ENCODE results near the gene GDNF.
"Not testable (repeated sequence)": the region's sequence is repeated elsewhere in the genome, so short reads cannot be mapped to it uniquely, and the experiment has no call there.

GDNF gene

GRCh38 chr5:37789991-37790390 is 49.9 kb downstream of the GDNF start:
- ATAC-seq = no peak
- Mint-ChIP-seq H3K27ac (no peak overlapping the region), H3K9me3 (peaks cover 22% of the 10 kb centered on the region), H3K4me1 (no peaks in the 10 kb centered on the region), H3K4me3 (no peak overlapping the region), H3K36me3 (no peaks in the 10 kb centered on the region), H3K27me3 (peaks cover 37% of the 10 kb centered on the region)

DNA sequence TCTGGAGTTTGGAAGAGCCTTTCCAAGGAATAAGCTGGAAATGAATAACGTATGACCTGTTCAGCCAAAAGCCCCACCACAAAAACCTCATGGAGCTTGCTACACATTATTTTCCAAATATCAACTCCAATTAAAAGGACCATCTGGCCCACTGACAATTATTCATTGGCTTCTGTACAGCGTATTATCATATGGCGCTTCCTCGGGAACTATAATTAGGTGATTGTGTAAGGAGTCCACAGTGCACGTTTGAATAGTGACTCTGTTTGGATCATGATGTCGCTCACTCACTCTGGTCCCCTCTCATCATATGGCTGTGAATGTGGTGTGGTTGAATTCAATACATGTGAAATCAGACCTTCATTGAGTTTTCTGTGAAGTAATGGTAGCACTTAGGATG is 52.1 kb downstream of the GDNF start:
- Mint-ChIP-seq H3K9me3 (peaks cover 15% of the 10 kb centered on the region), H3K27ac (no peak overlapping the region), H3K36me3 (no peaks in the 10 kb centered on the region), H3K4me3 (no peak overlapping the region), H3K4me1 (no peaks in the 10 kb centered on the region), H3K27me3 (peaks cover 27% of the 10 kb centered on the region)
- ATAC-seq = no peak

DNA sequence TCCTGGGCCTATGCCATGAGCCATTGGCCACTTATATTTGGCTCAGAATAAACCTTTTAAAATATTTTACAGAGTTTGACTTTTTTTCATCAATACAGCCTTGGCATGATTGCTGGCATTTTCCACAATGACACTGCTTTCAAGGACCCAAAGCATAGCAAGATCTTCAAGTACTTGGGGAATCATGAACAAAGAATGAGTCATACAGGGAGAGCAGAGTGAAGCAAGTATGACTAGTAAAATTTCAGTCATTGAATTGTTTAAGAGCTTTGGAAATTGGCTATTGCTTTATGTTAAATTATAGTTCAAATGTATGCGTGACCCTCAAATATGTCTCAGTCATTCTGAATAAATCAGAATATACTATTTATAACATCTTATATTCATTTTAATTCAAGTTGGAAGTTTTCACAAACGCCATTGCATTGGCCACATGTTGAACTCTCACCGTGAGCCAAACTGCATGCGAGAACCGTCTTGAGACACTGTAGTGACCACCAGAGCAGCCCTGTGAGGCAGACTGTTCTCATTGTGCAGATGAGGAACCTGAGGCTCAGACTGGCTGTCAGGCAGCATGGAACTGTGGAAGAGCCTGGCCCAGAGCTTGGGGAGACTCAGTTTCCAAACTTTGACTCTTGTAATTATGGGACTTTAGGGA is 52.9 kb downstream of the GDNF start:
- peaks cover 15% of the 10 kb centered on the region for H3K9me3 Mint-ChIP-seq
- no peak overlapping the region for H3K27ac Mint-ChIP-seq
- ATAC-seq = no peak
- H3K27me3 Mint-ChIP-seq = peaks cover 26% of the 10 kb centered on the region
- no peaks in the 10 kb centered on the region for H3K36me3 Mint-ChIP-seq
- H3K4me3 Mint-ChIP-seq = no peak overlapping the region
- no peaks in the 10 kb centered on the region for H3K4me1 Mint-ChIP-seq

- H3K27me3 Mint-ChIP-seq = peaks cover 26% of the 10 kb centered on the region
- no peak overlapping the region for H3K27ac Mint-ChIP-seq
- H3K36me3 Mint-ChIP-seq = no peaks in the 10 kb centered on the region
- no peaks in the 10 kb centered on the region for H3K4me1 Mint-ChIP-seq
- ATAC-seq = no peak
- peaks cover 10% of the 10 kb centered on the region for H3K9me3 Mint-ChIP-seq
- H3K4me3 Mint-ChIP-seq = no peak overlapping the region
Observed at GRCh38 chr5:37786416-37786815, 53.4 kb downstream of the GDNF start.

DNA sequence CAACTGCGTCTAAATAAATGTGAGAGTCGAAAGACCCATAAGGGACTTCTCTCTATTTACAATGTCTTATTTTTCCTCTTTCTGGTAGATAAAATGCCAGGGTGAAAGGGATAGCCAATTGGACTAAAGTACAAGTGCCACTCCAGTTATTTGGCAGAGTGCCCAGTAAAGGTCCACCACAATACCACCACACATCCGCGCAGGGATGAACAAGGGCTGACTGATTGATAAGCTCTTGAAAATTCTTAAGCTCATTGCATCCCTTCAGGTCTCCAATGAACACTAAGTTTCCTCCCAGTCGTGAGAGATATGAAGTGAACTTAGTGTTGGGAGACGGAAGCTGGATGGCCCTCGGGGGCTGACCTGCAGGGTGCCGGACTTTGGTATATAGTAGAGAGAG is 58.4 kb downstream of the GDNF start:
- not testable (repeated sequence) for H3K4me3 Mint-ChIP-seq, ATAC-seq, H3K4me1 Mint-ChIP-seq, H3K36me3 Mint-ChIP-seq, H3K27ac Mint-ChIP-seq, H3K9me3 Mint-ChIP-seq
- H3K27me3 Mint-ChIP-seq = peaks cover 13% of the 10 kb centered on the region

DNA sequence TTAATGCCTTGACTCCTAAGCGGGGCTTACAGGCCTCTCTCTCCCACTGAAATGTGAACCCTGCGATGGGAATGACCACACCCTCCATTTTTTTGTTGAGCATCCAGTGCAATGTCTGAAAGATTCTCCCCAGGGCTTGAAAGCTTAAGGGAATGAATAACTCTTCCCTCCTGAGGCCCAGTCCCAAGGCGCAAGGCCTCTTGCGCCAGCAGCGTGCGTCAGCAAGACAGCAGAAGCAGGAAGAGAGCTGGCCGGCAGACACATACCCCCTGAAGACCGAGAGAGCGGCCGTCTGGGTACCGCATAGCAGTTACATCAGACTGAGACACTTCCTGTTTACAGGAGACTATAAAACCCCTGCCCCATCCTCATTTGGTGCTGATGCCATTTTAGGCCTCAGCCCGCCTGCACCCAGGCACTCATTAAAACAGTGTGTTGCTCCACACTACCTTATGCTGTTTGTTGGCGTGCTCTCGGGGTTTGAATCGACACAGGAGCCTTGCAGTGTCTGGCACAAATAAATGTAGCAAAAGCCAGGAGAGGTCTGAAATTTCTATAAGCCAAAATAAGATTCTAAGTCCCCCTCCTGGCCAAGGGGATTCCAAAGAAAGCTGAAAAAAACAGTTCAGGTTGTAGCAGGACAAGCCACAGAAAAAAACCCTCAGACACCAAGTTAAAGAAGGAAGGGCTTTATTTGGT is 62.3 kb downstream of the GDNF start:
- H3K9me3 Mint-ChIP-seq = peaks cover 4% of the 10 kb centered on the region

GRCh38 chr5:37776826-37777225 is 63.0 kb downstream of the GDNF start:
- Mint-ChIP-seq H3K4me3 (no peak overlapping the region), H3K27ac (no peak overlapping the region), H3K27me3 (no peaks in the 10 kb centered on the region), H3K9me3 (peaks cover 4% of the 10 kb centered on the region), H3K36me3 (peaks cover 4% of the 10 kb centered on the region), H3K4me1 (no peaks in the 10 kb centered on the region)
- no peak for ATAC-seq

More for the DNA sequence above, 62.3 kb downstream of the GDNF start:
- Mint-ChIP-seq H3K4me1 (no peaks in the 10 kb centered on the region), H3K27ac (no peak overlapping the region), H3K4me3 (no peak overlapping the region), H3K36me3 (peaks cover 4% of the 10 kb centered on the region), H3K27me3 (no peaks in the 10 kb centered on the region)
- ATAC-seq = no peak

DNA sequence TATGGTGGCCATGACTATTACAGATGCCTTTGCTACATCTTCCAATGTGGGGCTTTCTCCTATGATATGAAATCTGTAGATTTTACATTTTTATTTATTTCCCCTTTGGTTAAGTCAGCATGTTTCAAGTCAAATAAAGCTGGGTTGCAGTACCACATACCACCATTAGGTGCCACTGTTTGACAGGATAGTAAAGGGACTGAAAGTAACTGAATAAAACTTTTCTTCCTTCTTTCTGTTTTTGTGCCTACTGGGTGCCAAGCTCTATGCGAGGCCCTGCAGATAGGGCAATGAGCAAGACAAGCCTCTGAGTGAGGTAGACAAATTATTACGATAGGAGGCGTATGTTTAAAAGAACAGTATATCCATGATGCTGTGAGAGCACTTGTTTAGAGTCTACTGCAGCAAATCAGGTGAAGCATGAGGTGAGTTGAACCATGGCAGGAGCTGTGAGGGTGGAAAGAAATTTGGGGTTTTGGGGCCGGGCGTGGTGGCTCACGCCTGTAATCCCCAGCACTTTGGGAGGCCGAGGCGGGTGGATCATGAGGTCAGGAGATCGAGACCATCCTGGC is 64.8 kb downstream of the GDNF start:
- ATAC-seq = no peak
- H3K4me1 Mint-ChIP-seq = no peaks in the 10 kb centered on the region
- H3K27me3 Mint-ChIP-seq = no peaks in the 10 kb centered on the region
- no peak overlapping the region for H3K27ac Mint-ChIP-seq
- peaks cover 4% of the 10 kb centered on the region for H3K36me3 Mint-ChIP-seq
- peaks cover 4% of the 10 kb centered on the region for H3K9me3 Mint-ChIP-seq
- H3K4me3 Mint-ChIP-seq = no peak overlapping the region

GRCh38 chr5:37773809-37774208 is 66.0 kb downstream of the GDNF start:
- Mint-ChIP-seq H3K4me1 (no peaks in the 10 kb centered on the region), H3K4me3 (no peak overlapping the region), H3K27ac (no peak overlapping the region), H3K9me3 (peaks cover 4% of the 10 kb centered on the region), H3K27me3 (no peaks in the 10 kb centered on the region), H3K36me3 (peaks cover 4% of the 10 kb centered on the region)
- no peak for ATAC-seq

DNA sequence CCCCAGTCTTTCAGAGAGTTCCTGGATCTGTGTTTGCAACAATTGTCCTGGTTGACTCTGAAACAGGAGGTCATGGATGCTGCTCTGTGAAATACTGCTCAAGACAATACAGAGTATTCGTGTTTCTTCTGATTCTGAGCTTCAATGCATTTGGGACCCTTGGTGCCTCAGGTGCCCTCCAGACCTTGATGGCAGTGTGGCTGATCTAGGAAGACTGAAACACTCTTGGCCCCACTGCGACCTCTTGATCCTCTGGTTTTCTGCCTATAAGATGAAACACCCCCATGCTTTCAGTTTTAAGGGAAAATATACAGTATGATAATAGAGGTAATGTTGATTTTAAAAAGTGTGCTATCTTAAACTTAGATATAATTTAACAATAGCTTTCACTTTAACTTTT is 67.6 kb downstream of the GDNF start:
- Mint-ChIP-seq H3K27ac (no peak overlapping the region), H3K4me3 (no peak overlapping the region), H3K9me3 (peaks cover 4% of the 10 kb centered on the region), H3K27me3 (no peaks in the 10 kb centered on the region), H3K36me3 (peaks cover 4% of the 10 kb centered on the region), H3K4me1 (no peaks in the 10 kb centered on the region)
- ATAC-seq = no peak

GRCh38 chr5:37771731-37772130 is 68.1 kb downstream of the GDNF start:
- Mint-ChIP-seq H3K4me3 (no peak overlapping the region), H3K4me1 (no peaks in the 10 kb centered on the region), H3K9me3 (peaks cover 4% of the 10 kb centered on the region), H3K36me3 (peaks cover 4% of the 10 kb centered on the region), H3K27me3 (no peaks in the 10 kb centered on the region), H3K27ac (no peak overlapping the region)
- no peak for ATAC-seq

DNA sequence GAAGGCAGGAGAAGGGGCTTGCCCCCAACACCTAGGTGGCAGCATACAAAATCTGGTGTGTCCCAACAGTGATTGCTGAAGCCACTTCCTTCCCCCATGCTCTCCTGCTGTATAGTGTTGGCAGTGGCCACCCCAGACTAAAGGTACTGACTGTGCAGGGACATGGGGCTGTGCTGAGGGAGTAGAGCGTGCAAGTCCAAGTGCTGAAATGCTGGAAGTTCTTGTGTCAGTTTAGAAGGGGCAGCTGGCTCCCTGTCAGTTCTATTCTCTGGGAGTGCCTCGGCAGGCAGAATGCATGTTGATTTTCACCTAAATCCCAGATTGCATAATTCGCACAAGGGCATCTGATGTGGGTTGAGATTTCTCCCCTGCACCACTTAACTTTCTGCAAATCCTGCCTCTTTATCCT is 68.6 kb downstream of the GDNF start:
- no peak overlapping the region for H3K27ac Mint-ChIP-seq
- H3K27me3 Mint-ChIP-seq = no peaks in the 10 kb centered on the region
- peaks cover 4% of the 10 kb centered on the region for H3K9me3 Mint-ChIP-seq
- peaks cover 4% of the 10 kb centered on the region for H3K36me3 Mint-ChIP-seq
- no peaks in the 10 kb centered on the region for H3K4me1 Mint-ChIP-seq
- no peak overlapping the region for H3K4me3 Mint-ChIP-seq
- ATAC-seq = no peak

DNA sequence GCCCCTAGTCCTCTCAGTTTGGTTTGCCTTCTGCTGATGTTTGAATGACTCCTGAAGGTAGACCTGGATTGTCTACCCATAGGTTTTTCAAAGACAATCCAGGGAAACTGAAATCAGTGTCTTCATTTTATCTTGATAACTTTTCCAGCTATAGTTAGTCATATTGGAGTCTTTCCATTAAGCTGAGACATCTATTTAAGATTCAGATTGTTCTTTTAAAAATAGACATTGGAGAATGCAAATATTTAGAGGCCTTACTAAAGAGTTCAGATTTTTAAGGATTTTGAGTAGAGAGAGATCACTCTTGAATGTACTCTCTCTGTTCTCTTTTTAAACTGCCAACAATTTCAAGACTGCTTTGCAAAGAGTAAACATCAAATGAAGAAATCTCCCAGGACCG is 69.1 kb downstream of the GDNF start:
- Mint-ChIP-seq H3K4me3 (no peak overlapping the region), H3K27me3 (no peaks in the 10 kb centered on the region)
- no peak for ATAC-seq

DNA sequence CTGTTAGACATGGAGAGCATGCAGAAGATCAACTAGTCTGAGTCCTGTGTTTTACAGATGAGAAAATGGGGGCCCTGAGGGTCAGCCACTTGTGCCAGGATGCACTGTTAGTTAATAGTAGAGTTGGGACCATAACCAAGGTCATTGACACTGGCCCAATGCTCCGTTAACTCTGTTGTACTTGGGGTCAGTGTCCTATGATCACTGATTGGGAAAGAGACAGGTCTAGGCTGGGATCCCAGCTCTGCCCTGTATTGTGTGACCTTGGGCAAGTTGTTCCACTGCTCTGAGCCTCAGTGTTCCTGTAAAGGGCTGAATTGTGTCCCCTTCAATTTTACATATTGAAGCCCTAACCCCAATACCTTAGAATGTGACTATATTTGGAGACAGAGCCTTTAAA is 70.0 kb downstream of the GDNF start:
- H3K27me3 Mint-ChIP-seq = no peaks in the 10 kb centered on the region
- H3K4me1 Mint-ChIP-seq = no peaks in the 10 kb centered on the region
- H3K9me3 Mint-ChIP-seq = peaks cover under 1% of the 10 kb centered on the region
- H3K36me3 Mint-ChIP-seq = peaks cover under 1% of the 10 kb centered on the region
- no peak for ATAC-seq
- no peak overlapping the region for H3K27ac Mint-ChIP-seq
- H3K4me3 Mint-ChIP-seq = no peak overlapping the region

More for the DNA sequence above, 69.1 kb downstream of the GDNF start:
- Mint-ChIP-seq H3K36me3 (peaks cover 4% of the 10 kb centered on the region), H3K9me3 (peaks cover 4% of the 10 kb centered on the region), H3K4me1 (no peaks in the 10 kb centered on the region), H3K27ac (no peak overlapping the region)

GRCh38 chr5:37769108-37769507 is 70.7 kb downstream of the GDNF start:
- Mint-ChIP-seq H3K4me3 (no peak overlapping the region), H3K27me3 (no peaks in the 10 kb centered on the region), H3K27ac (no peak overlapping the region), H3K4me1 (no peaks in the 10 kb centered on the region), H3K36me3 (no peaks in the 10 kb centered on the region), H3K9me3 (no peaks in the 10 kb centered on the region)
- ATAC-seq = no peak

DNA sequence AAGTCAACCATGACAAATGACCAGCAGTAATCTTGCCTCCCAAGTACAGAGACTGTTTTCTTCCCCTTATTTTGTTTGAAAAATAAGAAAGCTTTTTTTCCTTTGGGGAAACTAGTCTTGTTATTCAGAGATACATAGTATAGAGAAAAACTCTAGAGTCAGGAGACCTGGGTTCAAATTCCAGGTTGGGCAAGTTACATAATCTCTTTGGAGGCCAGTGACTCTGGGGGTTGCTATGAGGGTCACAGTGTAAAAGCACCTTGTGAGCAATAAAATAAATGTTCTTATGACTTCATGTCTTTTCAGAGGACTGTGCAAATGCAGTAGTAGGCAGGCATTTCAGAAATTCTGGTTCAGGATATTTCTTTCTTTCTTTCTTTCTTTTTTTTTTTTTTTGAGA is 71.5 kb downstream of the GDNF start:
- H3K27ac Mint-ChIP-seq = no peak overlapping the region
- no peaks in the 10 kb centered on the region for H3K9me3 Mint-ChIP-seq
- no peaks in the 10 kb centered on the region for H3K27me3 Mint-ChIP-seq
- H3K4me3 Mint-ChIP-seq = no peak overlapping the region
- no peaks in the 10 kb centered on the region for H3K36me3 Mint-ChIP-seq
- no peaks in the 10 kb centered on the region for H3K4me1 Mint-ChIP-seq
- ATAC-seq = no peak

All from stimulated activated memory B cell treated with anti-CD40 and anti-IgM and Interleukin-4, amounts not matched to agents 10 μg/mL and 1 μg/mL and 100 μg/mL, for 72 hours (primary cell).